GM06990 (cell line): Measurements from ENCODE around the gene SH3TC1.

Experiments used
- DNase-seq: peaks from one replicate; pipeline ENCODE4 v3.0.0-alpha.2; 2011; ENCODE audit not compliant: insufficient read length; ENCODE audit errors: extremely low read depth
- H3K27me3 ChIP-seq: replicated peaks from 2 replicates; pipeline ENCODE4 v1.6.0; 2011; ENCODE audit warnings: low read length; ENCODE audit not compliant: control insufficient read depth, insufficient read depth
- H3K36me3 ChIP-seq: 2 replicates; pipeline ENCODE4 v1.5.1; 2011; ENCODE audit warnings: low read length; ENCODE audit not compliant: control insufficient read depth, insufficient read depth
- H3K4me3 ChIP-seq: replicated peaks from 2 replicates; pipeline ENCODE4 v1.5.1; 2011; ENCODE audit warnings: low read depth, mild to moderate bottlenecking, control low read depth, low read length
- TF ChIP-seq, protein P1 (sequence below): IDR thresholded peaks from 2 replicates; pipeline ENCODE4 v1.5.1; 2011; ENCODE audit warnings: low read length, control low read depth, mild to moderate bottlenecking, inconsistent platforms; ENCODE audit not compliant: insufficient read depth, poor library complexity, severe bottlenecking

SH3TC1 gene

DNA sequence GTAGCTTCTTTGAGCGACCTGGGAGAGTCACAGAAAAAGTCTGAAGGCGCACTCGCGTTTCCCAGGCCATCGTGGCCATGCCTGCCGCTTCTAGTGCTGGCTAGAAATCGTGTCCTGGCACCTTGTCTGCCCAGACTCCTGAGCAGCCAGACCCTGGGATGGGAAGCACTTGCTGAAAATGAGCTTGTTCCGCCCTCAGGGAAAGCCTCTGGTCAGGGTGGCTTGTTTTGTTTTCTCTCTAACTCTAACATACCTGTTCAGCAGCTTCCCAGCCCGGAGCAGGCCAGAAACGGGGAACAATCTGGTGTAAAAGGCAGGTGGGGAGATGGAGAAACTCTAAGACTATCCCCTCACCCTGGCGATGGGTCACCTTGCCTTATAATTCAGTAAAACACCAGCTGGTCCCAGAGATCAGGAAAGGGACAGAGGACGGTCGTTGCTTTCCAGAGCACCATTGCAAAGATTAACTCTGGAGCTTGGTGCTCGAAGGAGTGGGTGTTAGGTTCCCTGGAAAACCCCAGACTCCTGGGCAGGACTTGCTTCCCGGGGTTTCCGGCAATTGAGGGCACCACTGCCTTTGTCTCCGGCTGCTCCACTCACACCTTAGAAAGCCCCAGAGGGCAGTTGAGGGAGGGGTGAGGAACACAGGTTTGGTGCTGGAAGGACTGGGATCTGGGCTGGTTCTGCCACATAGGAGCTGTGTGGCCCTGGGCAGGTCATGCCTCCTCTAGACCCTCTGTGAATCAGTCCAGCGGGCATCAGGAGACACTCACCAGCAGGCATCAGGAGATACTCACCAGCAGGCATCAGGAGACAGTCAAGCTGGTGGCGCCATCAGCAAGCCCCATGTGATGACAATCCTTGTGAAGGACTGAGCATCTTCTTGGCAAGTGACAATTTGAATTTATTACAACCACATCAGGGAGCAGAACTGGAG lies 4.5 kb upstream of the SH3TC1 start:
- TF ChIP-seq, protein P1, sequence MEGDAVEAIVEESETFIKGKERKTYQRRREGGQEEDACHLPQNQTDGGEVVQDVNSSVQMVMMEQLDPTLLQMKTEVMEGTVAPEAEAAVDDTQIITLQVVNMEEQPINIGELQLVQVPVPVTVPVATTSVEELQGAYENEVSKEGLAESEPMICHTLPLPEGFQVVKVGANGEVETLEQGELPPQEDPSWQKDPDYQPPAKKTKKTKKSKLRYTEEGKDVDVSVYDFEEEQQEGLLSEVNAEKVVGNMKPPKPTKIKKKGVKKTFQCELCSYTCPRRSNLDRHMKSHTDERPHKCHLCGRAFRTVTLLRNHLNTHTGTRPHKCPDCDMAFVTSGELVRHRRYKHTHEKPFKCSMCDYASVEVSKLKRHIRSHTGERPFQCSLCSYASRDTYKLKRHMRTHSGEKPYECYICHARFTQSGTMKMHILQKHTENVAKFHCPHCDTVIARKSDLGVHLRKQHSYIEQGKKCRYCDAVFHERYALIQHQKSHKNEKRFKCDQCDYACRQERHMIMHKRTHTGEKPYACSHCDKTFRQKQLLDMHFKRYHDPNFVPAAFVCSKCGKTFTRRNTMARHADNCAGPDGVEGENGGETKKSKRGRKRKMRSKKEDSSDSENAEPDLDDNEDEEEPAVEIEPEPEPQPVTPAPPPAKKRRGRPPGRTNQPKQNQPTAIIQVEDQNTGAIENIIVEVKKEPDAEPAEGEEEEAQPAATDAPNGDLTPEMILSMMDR: no peak
- no peak for DNase-seq
- Histone ChIP-seq H3K4me3 (no peak overlapping the region), H3K27me3 (no peaks in the 10 kb centered on the region), H3K36me3 (no peaks in the 10 kb centered on the region)

DNA sequence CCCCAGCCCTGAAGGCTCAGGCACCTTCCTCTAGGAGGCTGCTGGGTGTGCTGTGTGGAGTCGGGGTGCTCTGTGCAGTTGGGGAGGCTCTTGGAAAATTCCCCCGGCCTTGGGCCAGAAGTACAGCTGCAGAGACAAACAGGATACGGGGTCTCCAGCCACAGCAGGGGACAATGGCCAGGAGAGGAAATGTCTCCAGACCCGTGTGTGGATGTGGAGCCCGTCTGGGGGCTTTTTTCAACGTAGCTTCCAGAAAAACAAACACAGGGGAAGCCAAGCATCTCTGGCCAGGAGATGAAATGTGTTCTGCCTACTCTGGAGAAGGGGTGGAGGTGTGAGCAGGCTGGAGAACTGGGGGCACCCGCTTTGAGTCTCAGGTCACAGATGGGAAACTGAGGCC lies 3.7 kb upstream of the SH3TC1 start:
- Histone ChIP-seq H3K27me3 (no peaks in the 10 kb centered on the region), H3K36me3 (no peaks in the 10 kb centered on the region), H3K4me3 (no peak overlapping the region)
- no peak for DNase-seq
- TF ChIP-seq, protein P1: no peak

DNA sequence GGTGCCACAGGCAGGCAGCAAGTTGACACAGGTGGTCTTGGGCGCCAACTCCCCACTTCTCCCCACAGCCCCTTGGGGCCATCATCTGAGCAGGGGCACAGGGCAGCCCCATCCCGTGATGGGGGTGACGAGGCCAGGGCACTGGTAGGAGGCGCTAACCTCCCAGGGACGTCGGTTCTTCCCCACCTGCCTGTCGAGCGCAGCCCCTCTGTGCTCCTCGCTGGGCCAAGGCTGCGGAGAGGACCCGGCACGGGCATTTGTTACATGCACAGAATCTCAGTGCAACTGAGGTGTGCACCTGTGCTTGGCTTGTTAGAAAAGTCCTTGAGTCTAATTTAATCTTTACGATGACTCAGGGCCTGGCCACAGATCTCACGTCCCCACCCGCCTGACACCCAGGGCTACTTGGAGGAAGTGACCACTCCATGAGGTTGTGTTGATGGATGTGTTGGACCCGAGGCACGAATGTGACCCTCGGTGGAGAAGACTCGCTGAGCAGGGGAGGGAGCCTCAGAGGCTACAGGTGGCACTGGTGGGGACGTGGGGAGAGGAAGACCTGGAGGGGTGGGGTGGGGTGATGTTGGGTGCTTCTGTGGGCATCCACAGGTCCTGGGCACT lies 3.1 kb upstream of the SH3TC1 start:
- H3K27me3 ChIP-seq: no peaks in the 10 kb centered on the region
- TF ChIP-seq, protein P1: no peak
- no peak for DNase-seq
- H3K36me3 ChIP-seq: no peaks in the 10 kb centered on the region
- H3K4me3 ChIP-seq: no peak overlapping the region

DNA sequence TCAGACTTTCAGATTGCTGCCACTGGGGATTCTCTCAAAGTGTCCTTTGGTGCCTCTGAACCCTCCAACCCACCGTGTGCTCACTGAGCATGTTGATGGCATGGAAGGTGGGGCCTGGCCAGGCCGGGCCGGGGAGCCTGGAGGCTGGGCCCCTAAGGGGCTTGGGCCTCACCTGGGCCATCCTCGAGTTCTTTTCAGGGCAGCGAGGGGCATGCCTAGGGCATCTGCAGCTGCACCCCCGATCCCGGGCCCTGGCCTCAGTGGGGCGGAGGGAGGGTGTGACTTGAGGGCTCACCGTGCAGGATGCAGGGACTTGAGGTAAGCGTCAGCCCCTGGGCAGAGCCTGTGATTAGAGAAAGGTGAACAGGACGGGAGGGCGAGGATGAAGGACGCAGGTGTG lies 1.6 kb upstream of the SH3TC1 start:
- TF ChIP-seq, protein P1: no peak
- Histone ChIP-seq H3K27me3 (no peaks in the 10 kb centered on the region), H3K4me3 (no peak overlapping the region), H3K36me3 (no peaks in the 10 kb centered on the region; the same call in 1 of the 2 replicates)
- no peak for DNase-seq

DNA sequence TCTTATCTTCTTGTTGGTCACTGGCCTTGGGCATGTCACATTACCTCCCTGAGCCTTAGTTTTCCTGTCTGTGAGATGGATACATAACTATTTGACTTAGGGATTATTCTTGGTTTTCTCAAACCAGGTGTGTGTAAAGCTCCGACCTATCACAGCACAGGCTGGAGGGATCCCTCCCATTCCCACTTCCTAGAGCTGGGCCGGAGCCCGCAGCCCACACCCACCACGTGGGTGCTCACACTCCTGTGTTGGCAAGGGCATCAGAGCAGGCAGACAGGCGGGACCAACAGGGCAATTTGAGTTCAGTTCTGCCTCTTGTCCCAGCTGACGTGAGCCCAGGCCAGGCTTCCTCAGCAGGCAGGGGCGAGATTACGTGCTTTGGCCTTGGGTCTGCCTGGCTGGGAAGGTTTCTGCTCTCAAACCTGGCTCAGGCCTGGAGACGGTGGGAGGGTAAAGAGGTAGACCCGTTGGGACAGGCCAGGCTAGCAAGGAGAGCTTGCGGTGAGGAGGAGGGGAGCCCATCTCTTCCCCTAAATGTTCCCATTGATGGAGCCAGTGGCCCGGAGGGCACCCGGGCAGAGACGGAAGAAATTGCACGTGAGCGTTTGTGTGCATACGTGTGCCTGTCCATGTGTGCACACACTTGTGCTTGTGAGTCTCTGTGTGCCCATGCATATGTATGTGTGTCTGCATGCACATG lies 734 bp upstream of the SH3TC1 start:
- Histone ChIP-seq H3K4me3 (peak overlapping the region; percentile 77), H3K27me3 (no peaks in the 10 kb centered on the region), H3K36me3 (peaks cover 1% of the 10 kb centered on the region)
- DNase-seq: no peak
- TF ChIP-seq, protein P1: no peak
